GM12878 (cell line): ENCODE results near the gene POU5F1. TPM values are rescaled to one million over a fixed set of nuclear protein-coding genes. Genes with fewer than 3 reads are reported as not detected.
A peak's percentile ranks its signal among the peaks of the same experiment; 100 is the strongest.

Experiments used
- HSF1 ChIP-seq: fragments of 150-350 bp; IDR thresholded peaks from 2 replicates; pipeline ENCODE4 v1.6.1; 2014; ENCODE audit warnings: mild to moderate bottlenecking, low read depth, low read length
- IRF4 ChIP-seq: IDR thresholded peaks from 2 replicates; pipeline ENCODE4 v1.6.1; 2011; ENCODE audit warnings: low read depth, low read length
- MXI1 ChIP-seq: fragments of 150-350 bp; IDR thresholded peaks from 2 replicates; pipeline ENCODE4 v1.6.1; 2011; ENCODE audit warnings: low read depth, mild to moderate bottlenecking, inconsistent platforms, low read length, improper control_type of control experiment
- RCOR1 ChIP-seq: conservative IDR thresholded peaks from 2 replicates; pipeline ENCODE4 v1.6.1; 2012; ENCODE audit warnings: low read depth, low read length, improper control_type of control experiment
- REST ChIP-seq: IDR thresholded peaks from 2 replicates; pipeline ENCODE4 v1.6.1; 2012; ENCODE audit warnings: mild to moderate bottlenecking, low read depth, low read length
- SP1 ChIP-seq: IDR thresholded peaks from one replicate; pipeline ENCODE4 v1.6.1; 2011; ENCODE audit warnings: low read depth, low read length
- USF1 ChIP-seq: IDR thresholded peaks from 2 replicates; pipeline ENCODE4 v1.6.1; 2011; ENCODE audit warnings: borderline replicate concordance, low read depth, mild to moderate bottlenecking, moderate library complexity, mixed read lengths, low read length; ENCODE audit not compliant: insufficient read depth; ENCODE audit errors: extremely low read length
- ZNF274 ChIP-seq: IDR thresholded peaks from one replicate; pipeline ENCODE4 v1.8.0; 2011; ENCODE audit not compliant: insufficient read length, insufficient read depth
- polyA plus RNA-seq, 11 experiments: library from polyadenylated mRNA; depleted of rRNA in 4 of 11; unstranded in 6 of 11; stranded (reverse) in 5 of 11; fragments of >200 nt; fragmentation: Nextera tagmentation in 4 of 11; fragmentation: Illumina TruSeq in 1 of 11; extraction: Ambion mirVana in 4 of 11; extraction: Trizol in 1 of 11; gene quantifications; 1 replicate in 1 of 11; 2 replicates in 10 of 11; pipeline versions ENCODE4 v1.2.1 to v1.2.3, GENCODE V29; 2011 to 2016; ENCODE audit warnings: inconsistent platforms in 2 of 11, missing spikeins in 2 of 11, low read depth in 1 of 11
- total RNA-seq, 4 experiments: library from RNA; depleted of rRNA in 3 of 4; stranded (reverse); fragments of >200 nt in 3 of 4; fragmentation: Illumina TruSeq in 1 of 4; extraction: Trizol in 1 of 4; gene quantifications; 2 replicates each; pipeline versions ENCODE4 v1.2.1 to v1.2.3, GENCODE V29; 2013 to 2021
- TF ChIP-seq, protein P1 (sequence below): fragments of 450-650 bp; formaldehyde crosslinking; IDR thresholded peaks from 2 replicates; pipeline ENCODE4 v1.4.0; 2020; ENCODE audit warnings: mild to moderate bottlenecking, moderate library complexity
- TF ChIP-seq, protein P2 (sequence below): fragments of 450-650 bp; IDR thresholded peaks from 2 replicates; pipeline ENCODE4 v1.6.1; 2017; ENCODE audit warnings: mild to moderate bottlenecking, moderate library complexity
- TF ChIP-seq, protein P3 (sequence below): fragments of 450-650 bp; IDR thresholded peaks from 2 replicates; pipeline ENCODE4 v1.6.1; 2017; ENCODE audit warnings: antibody characterized with exemption, mild to moderate bottlenecking, moderate library complexity

The POU5F1 gene
- total and polyA plus RNA-seq, 10 of the 15 experiments (the other 5 are each of a cell fraction or from before 2014, with no cell fraction given), result 1.4 to 5.5 (median 3.2) TPM

DNA sequence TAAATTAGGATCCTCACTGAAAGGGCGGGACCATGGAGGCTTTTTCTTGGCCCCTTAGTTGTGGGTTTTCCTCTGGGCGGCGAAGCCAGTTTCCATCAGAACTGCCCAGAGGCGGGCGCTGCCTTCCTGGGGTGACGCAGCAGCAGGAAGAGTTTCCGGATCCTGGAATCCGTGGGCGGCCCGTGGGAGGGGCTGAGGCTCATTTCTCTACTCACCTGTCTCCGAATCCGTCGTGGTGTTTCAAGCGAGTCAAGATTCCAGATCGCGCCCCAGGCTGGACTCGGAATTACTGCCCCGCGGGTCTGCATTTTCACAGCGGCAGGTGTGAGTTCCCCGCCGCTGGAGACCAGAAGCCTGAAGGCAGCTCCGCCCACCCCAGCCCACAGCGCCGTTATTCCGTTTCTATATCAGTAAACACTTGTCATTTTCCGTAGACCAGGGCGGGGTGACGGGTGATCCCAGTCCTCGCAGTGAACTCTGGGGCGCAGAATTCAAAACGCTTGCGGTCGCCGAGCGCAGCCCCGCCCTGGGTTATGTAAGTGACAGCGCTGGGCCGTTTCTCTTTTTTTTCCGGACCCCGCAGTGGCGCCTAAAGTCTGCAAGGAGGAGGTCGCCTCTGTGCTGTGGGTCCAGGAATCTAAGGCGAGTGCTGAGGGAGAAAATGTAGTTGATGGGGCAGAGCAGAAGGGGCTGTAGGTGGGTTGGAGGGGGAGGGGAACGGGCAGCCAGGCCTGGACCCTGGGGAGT lies 27.2 kb upstream of the POU5F1 start (continued):
- TF ChIP-seq, protein P1, sequence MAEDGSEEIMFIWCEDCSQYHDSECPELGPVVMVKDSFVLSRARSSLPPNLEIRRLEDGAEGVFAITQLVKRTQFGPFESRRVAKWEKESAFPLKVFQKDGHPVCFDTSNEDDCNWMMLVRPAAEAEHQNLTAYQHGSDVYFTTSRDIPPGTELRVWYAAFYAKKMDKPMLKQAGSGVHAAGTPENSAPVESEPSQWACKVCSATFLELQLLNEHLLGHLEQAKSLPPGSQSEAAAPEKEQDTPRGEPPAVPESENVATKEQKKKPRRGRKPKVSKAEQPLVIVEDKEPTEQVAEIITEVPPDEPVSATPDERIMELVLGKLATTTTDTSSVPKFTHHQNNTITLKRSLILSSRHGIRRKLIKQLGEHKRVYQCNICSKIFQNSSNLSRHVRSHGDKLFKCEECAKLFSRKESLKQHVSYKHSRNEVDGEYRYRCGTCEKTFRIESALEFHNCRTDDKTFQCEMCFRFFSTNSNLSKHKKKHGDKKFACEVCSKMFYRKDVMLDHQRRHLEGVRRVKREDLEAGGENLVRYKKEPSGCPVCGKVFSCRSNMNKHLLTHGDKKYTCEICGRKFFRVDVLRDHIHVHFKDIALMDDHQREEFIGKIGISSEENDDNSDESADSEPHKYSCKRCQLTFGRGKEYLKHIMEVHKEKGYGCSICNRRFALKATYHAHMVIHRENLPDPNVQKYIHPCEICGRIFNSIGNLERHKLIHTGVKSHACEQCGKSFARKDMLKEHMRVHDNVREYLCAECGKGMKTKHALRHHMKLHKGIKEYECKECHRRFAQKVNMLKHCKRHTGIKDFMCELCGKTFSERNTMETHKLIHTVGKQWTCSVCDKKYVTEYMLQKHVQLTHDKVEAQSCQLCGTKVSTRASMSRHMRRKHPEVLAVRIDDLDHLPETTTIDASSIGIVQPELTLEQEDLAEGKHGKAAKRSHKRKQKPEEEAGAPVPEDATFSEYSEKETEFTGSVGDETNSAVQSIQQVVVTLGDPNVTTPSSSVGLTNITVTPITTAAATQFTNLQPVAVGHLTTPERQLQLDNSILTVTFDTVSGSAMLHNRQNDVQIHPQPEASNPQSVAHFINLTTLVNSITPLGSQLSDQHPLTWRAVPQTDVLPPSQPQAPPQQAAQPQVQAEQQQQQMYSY (CRISPR knock-in tag), result no peak
- TF ChIP-seq HSF1, result no peak
- TF ChIP-seq IRF4, result no peak
- no peak for TF ChIP-seq REST
- TF ChIP-seq ZNF274, result no peak
- TF ChIP-seq MXI1, result peak; percentile 71; the same call in 1 of the 2 replicates
- TF ChIP-seq RCOR1, result no peak
- TF ChIP-seq USF1, result no peak
- TF ChIP-seq, protein P2, sequence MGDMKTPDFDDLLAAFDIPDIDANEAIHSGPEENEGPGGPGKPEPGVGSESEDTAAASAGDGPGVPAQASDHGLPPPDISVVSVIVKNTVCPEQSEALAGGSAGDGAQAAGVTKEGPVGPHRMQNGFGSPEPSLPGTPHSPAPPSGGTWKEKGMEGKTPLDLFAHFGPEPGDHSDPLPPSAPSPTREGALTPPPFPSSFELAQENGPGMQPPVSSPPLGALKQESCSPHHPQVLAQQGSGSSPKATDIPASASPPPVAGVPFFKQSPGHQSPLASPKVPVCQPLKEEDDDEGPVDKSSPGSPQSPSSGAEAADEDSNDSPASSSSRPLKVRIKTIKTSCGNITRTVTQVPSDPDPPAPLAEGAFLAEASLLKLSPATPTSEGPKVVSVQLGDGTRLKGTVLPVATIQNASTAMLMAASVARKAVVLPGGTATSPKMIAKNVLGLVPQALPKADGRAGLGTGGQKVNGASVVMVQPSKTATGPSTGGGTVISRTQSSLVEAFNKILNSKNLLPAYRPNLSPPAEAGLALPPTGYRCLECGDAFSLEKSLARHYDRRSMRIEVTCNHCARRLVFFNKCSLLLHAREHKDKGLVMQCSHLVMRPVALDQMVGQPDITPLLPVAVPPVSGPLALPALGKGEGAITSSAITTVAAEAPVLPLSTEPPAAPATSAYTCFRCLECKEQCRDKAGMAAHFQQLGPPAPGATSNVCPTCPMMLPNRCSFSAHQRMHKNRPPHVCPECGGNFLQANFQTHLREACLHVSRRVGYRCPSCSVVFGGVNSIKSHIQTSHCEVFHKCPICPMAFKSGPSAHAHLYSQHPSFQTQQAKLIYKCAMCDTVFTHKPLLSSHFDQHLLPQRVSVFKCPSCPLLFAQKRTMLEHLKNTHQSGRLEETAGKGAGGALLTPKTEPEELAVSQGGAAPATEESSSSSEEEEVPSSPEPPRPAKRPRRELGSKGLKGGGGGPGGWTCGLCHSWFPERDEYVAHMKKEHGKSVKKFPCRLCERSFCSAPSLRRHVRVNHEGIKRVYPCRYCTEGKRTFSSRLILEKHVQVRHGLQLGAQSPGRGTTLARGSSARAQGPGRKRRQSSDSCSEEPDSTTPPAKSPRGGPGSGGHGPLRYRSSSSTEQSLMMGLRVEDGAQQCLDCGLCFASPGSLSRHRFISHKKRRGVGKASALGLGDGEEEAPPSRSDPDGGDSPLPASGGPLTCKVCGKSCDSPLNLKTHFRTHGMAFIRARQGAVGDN, result no peak
- TF ChIP-seq SP1, result no peak
- TF ChIP-seq, protein P3, sequence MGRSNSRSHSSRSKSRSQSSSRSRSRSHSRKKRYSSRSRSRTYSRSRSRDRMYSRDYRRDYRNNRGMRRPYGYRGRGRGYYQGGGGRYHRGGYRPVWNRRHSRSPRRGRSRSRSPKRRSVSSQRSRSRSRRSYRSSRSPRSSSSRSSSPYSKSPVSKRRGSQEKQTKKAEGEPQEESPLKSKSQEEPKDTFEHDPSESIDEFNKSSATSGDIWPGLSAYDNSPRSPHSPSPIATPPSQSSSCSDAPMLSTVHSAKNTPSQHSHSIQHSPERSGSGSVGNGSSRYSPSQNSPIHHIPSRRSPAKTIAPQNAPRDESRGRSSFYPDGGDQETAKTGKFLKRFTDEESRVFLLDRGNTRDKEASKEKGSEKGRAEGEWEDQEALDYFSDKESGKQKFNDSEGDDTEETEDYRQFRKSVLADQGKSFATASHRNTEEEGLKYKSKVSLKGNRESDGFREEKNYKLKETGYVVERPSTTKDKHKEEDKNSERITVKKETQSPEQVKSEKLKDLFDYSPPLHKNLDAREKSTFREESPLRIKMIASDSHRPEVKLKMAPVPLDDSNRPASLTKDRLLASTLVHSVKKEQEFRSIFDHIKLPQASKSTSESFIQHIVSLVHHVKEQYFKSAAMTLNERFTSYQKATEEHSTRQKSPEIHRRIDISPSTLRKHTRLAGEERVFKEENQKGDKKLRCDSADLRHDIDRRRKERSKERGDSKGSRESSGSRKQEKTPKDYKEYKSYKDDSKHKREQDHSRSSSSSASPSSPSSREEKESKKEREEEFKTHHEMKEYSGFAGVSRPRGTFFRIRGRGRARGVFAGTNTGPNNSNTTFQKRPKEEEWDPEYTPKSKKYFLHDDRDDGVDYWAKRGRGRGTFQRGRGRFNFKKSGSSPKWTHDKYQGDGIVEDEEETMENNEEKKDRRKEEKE, result no peak
